GM13977 (cell line): ENCODE measurements around the gene IQCE.

ENCODE experiments used
- DNase-seq: peaks from one replicate; pipeline ENCODE4 v3.0.0; 2012; ENCODE audit warnings: low spot score
- in situ Hi-C: fragments of 300-500 bp; cut with MboI; formaldehyde crosslinking; loops from one replicate; pipeline ENCODE4 v1.12.0; 2022; ENCODE audit warnings: low sequenced_read_pairs, low pct_unique_long_range_greater_than_20kb, mixed read lengths, inconsistent platforms; ENCODE audit not compliant: unreplicated experiment
- TF ChIP-seq, protein P1 (sequence below): IDR thresholded peaks from 2 replicates; pipeline ENCODE4 v1.5.1; 2012; ENCODE audit warnings: mild to moderate bottlenecking, control low read depth; ENCODE audit not compliant: insufficient read depth; ENCODE audit errors: extremely low read depth, missing control alignments

Gene IQCE

DNA sequence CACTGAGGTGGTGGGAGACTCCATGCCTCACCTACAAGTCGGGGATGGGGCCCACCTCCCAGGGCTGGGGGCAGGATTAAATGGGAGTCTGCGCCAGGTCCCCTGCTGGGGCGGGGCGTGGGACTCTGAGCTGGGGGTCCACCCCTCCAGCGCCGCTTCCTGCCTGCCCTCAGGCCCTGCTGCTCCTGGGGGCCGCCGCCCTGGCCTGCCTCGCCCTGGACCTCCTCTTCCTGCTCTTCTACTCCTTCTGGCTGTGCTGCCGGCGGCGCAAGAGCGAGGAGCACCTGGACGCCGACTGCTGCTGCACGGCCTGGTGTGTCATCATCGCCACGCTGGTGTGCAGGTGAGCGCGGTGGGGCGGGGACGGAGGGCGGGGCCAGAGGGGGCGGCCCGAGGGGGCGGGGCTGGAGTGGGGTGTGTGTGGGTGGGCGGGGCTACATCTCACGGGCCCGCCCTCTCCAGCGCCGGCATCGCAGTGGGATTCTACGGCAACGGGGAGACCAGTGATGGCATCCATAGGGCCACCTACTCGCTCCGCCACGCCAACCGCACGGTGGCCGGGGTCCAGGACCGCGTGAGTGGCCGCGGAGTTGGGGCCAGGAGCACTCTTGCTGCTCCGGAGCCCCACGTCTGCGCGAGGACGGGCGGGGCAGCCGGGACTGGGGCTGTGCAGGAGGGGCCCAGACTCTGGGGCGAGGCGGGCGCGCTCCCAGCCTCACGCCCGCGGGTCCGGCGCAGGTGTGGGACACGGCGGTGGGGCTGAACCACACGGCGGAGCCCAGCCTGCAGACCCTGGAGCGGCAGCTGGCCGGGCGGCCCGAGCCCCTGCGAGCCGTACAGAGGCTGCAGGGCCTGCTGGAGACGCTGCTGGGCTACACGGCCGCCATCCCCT, 88.1 kb downstream of the IQCE start:
- no peak for DNase-seq
- TF ChIP-seq, protein P1, sequence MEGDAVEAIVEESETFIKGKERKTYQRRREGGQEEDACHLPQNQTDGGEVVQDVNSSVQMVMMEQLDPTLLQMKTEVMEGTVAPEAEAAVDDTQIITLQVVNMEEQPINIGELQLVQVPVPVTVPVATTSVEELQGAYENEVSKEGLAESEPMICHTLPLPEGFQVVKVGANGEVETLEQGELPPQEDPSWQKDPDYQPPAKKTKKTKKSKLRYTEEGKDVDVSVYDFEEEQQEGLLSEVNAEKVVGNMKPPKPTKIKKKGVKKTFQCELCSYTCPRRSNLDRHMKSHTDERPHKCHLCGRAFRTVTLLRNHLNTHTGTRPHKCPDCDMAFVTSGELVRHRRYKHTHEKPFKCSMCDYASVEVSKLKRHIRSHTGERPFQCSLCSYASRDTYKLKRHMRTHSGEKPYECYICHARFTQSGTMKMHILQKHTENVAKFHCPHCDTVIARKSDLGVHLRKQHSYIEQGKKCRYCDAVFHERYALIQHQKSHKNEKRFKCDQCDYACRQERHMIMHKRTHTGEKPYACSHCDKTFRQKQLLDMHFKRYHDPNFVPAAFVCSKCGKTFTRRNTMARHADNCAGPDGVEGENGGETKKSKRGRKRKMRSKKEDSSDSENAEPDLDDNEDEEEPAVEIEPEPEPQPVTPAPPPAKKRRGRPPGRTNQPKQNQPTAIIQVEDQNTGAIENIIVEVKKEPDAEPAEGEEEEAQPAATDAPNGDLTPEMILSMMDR = no peak
- in situ Hi-C loops = no loop called here

DNA sequence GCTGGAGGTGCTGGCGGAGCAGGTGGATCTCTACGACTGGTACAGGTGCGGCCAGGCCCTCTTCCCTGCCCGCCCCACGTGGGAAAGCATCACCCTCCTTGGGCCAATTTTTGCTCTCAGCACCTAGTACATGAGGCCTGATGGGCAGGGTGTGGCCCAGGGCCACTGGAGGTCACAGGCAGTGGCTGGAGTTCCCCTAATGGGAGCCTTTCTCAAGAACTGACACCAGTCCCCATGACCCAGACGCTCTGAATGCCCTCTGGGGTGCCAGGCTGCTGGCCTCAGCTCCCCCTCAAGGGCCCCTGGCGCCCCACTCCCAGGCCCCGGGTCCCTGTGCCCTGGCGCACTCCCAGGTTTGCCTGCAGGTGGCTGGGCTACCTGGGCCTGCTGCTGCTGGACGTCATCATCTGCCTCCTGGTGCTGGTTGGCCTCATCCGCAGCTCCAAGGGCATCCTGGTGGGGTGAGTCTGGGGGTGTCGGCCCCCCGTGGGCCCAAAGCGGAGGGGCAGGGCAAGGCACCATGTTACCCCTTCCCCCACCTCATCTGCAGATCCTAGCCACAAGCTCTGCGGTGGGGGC, 88.9 kb downstream of the IQCE start:
- in situ Hi-C loops = no loop called here
- TF ChIP-seq, protein P1 = no peak
- no peak for DNase-seq

DNA sequence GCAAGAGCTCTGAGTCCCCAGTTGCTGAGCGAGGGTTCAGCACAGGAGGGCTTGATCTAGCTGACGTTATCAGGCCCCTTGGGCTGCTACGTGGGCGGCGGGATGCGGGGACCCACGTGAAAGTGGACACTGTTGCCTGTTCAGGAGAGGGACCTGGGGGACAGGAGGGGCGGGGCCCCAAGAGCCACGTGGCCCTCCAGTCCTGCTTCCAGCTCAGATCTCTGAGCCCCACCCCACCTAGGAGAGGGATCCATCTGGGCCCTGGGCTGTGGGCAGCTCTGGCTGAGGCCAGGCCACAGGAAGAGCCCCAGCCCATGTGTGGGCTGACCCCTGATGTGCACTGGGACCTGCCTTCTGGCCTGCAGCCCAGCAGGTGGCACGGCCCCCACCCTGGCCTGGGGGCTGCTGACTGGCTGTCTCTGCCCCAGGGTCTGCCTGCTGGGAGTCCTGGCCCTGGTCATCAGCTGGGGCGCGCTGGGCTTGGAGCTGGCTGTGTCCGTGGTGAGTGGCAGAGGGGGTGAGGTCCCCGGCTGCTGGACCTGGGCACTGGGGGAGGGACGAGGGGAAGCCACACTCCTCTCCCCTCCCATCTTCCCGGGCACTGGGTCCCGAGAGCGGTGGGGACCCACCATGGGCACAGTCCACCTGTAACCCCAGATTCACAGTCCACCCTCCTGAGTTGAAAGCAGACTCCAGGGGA, 90.5 kb downstream of the IQCE start:
- TF ChIP-seq, protein P1 = no peak
- in situ Hi-C loops = no loop called here
- no peak for DNase-seq

DNA sequence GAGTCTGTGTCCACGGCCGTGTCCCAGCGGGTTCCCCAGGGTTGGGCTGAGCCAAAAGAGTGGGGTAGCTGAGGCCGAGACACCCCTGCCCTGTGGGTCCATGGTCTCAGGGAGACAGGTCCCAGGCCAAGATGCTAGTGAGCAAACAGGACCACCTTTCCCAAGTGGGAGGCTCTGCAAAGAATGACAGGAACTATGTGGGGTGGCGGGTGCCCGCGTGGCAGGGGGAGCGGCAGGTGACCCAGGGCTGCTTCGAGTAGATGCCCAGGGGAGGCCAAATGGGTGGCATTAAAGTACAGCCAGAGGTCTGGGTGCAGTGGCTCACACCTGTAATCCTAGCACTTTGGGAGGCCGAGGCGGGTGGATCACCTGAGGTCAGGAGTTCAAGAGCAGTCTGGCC, 91.2 kb downstream of the IQCE start:
- in situ Hi-C loops = no loop called here
- DNase-seq = no peak
- TF ChIP-seq, protein P1 = no peak

DNA sequence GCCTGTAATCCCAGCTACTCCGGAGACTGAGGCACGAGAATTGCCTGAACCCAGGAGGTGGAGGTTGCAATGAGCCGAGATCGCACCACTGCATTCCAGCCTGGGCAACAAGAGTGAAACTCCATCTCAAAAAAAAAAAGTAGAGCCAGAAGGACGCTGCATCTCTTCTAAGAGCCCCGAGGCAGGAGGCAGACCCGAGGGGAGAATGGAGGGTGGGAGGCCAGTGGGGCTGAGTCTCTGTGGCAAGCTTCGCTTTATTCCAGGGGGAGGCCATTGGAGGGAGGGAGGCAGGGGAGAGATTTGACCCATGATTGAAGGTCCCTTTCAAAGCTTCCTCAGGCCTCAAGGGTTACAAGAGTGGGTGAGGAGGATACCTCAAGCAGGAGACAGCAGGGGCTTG, 91.7 kb downstream of the IQCE start:
- no peak for DNase-seq
- TF ChIP-seq, protein P1 = no peak
- in situ Hi-C loops = no loop called here

DNA sequence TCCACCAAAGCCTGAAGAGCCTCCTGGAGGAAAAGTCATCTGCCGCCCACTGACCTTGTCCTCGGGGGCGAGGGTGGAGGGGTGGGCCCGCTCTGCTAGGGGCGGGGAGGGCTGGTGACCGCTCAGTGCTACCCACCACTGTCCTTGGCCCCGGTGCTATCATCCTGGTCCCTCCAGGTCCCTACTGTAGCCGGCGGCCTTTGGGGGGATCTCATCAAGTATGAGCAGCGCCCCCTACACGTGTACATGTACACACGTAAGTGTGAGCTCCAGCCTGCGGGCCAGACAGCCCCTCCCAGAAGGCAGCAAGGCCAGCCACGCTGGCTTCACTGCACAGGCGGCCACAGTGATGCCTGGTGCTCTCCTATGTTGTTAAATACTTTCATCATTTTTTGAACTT, 92.6 kb downstream of the IQCE start:
- TF ChIP-seq, protein P1 = peak; percentile 32
- DNase-seq = no peak
- in situ Hi-C loops = no loop called here
